ENCODE results near the gene MMP13. TPM values are rescaled to one million over a fixed set of nuclear protein-coding genes. Genes with fewer than 3 reads are reported as not detected.

Gene MMP13
- total RNA-seq, 1 experiment from 2014 or later = 0.15 TPM

- Histone ChIP-seq H3K4me3 (ENCODE audit: low read depth in 2 of 2, low read length in 2 of 2) (no peak overlapping the region), H3K27me3 (ENCODE audit: control insufficient read depth, insufficient read depth, low read length) (peaks cover 3% of the 10 kb centered on the region; the same call in 1 of the 2 replicates), H3K9me3 (ENCODE audit: control insufficient read depth, insufficient read depth, low read depth, low read length) (no peaks in the 10 kb centered on the region), H3K27ac (ENCODE audit: low read length) (no peak overlapping the region), H3K36me3 (ENCODE audit: control insufficient read depth, insufficient read depth, low read length) (no peaks in the 10 kb centered on the region), H3K4me1 (ENCODE audit: control insufficient read depth, insufficient read depth, low read length) (no peaks in the 10 kb centered on the region)
- no peak for ATAC-seq
- DNase-seq (ENCODE audit: low read depth, low spot score) = no peak
- intact Hi-C loops (cut with micrococcal nuclease; ENCODE audit: unreplicated experiment) = loop anchor here (10.0 kb wide), 1 partner anchor 109 kb away; no protein-coding TSS in a partner anchor
- in situ Hi-C loops (cut with HindIII; ENCODE audit: low pct_unique_long_range_greater_than_20kb, low sequenced_read_pairs) = no loop called here
- TF ChIP-seq POLR2AphosphoS5 (IDR thresholded peaks at IDR 0.05; ENCODE audit: low read depth, low read length) (no peak), REST (IDR thresholded peaks at IDR 0.05; ENCODE audit: insufficient read depth in 1 of 2, low read depth in 2 of 2, low read length in 1 of 2) (no peak), TCF7L2 (IDR thresholded peaks at IDR 0.05; ENCODE audit: low read depth, low read length) (no peak), SIN3A (IDR thresholded peaks at IDR 0.05; ENCODE audit: borderline replicate concordance, insufficient read depth, low read depth, low read length) (no peak)
- TF ChIP-seq, protein P1, sequence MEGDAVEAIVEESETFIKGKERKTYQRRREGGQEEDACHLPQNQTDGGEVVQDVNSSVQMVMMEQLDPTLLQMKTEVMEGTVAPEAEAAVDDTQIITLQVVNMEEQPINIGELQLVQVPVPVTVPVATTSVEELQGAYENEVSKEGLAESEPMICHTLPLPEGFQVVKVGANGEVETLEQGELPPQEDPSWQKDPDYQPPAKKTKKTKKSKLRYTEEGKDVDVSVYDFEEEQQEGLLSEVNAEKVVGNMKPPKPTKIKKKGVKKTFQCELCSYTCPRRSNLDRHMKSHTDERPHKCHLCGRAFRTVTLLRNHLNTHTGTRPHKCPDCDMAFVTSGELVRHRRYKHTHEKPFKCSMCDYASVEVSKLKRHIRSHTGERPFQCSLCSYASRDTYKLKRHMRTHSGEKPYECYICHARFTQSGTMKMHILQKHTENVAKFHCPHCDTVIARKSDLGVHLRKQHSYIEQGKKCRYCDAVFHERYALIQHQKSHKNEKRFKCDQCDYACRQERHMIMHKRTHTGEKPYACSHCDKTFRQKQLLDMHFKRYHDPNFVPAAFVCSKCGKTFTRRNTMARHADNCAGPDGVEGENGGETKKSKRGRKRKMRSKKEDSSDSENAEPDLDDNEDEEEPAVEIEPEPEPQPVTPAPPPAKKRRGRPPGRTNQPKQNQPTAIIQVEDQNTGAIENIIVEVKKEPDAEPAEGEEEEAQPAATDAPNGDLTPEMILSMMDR (IDR thresholded peaks at IDR 0.05) = no peak
- ChIA-PET POLR2A (no interaction called here), CTCF (no interaction called here)
- BruUV-seq (replicated peaks) = no TSS peak
These were observed 9.3 kb downstream of the MMP13 start for GRCh38 chr11:102946237-102946636.

DNA sequence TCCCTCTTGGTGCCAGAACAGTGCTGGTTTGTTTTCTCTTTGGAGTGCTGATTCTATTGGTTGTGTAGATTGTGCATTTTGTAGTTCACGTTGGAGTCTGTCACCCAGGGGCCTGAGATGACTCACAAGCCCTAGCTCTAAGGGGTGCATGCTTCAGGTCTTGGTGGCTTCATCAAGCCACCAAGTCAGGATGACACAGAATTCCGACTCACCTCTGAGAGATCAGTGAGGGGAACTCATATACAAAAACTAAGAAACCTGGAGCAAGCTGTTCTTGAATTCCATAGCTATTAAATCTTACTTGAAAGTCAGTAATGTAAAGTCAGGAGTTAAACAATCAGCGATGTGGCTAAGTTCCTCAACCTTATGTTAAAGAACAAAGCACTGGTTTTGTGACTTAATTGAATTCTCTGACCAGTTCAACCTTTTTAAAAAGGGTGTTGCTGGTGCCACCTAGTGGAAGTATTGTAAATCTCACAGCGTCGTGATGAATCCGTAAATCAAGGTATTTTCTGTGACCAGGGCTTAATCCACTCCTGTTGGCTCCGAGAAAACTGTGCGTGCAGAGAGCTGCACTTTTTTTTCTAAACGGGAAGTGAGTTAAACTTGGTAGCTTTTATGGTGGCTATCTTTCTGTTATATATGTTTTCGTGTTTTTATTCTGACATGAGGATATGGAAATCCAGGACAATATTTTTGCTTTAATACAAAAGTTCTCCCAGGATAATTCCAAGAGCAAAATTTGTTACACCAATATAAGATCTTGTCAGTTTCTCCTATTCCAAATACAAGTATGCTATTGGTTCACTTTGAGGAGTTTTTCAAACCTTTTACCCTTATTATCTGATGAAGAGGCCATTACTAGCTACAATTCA is 14.6 kb downstream of the MMP13 start:
- ATAC-seq (peak; percentile 96), DNase-seq (ENCODE audit: low read depth, low spot score) (peak; percentile 47)
- Histone ChIP-seq H3K4me3 (ENCODE audit: low read depth in 2 of 2, low read length in 2 of 2) (no peak overlapping the region), H3K9me3 (ENCODE audit: control insufficient read depth, insufficient read depth, low read depth, low read length) (no peaks in the 10 kb centered on the region), H3K27me3 (ENCODE audit: control insufficient read depth, insufficient read depth, low read length) (peaks cover 5% of the 10 kb centered on the region; the same call in 1 of the 2 replicates), H3K36me3 (ENCODE audit: control insufficient read depth, insufficient read depth, low read length) (no peaks in the 10 kb centered on the region), H3K27ac (ENCODE audit: low read length) (no peak overlapping the region), H3K4me1 (ENCODE audit: control insufficient read depth, insufficient read depth, low read length) (no peaks in the 10 kb centered on the region)
- ChIA-PET POLR2A (no interaction called here), CTCF (interaction anchor here (1.0 to 1.3 kb wide), 2 partner anchors 26 to 146 kb away, joined by 3 to 7 read pairs; no protein-coding TSS in a partner anchor)
- intact Hi-C loops (cut with micrococcal nuclease; ENCODE audit: unreplicated experiment) (loop anchor here (1.0 to 10.0 kb wide), 2 partner anchors 114 to 208 kb away; no protein-coding TSS in a partner anchor), in situ Hi-C loops (cut with HindIII; ENCODE audit: low pct_unique_long_range_greater_than_20kb, low sequenced_read_pairs) (no loop called here)
- no TSS peak for BruUV-seq (replicated peaks)
- TF ChIP-seq, protein P1 (IDR thresholded peaks at IDR 0.05) = peak; percentile 89
- no peak for TF ChIP-seq TCF7L2 (IDR thresholded peaks at IDR 0.05; ENCODE audit: low read depth, low read length)
